ENCODE measurements around the gene SMOC1. TPM values are rescaled to one million over a fixed set of nuclear protein-coding genes. Genes with fewer than 3 reads are reported as not detected.

The SMOC1 gene
- polyA plus RNA-seq, 3 donors = not detected

DNA sequence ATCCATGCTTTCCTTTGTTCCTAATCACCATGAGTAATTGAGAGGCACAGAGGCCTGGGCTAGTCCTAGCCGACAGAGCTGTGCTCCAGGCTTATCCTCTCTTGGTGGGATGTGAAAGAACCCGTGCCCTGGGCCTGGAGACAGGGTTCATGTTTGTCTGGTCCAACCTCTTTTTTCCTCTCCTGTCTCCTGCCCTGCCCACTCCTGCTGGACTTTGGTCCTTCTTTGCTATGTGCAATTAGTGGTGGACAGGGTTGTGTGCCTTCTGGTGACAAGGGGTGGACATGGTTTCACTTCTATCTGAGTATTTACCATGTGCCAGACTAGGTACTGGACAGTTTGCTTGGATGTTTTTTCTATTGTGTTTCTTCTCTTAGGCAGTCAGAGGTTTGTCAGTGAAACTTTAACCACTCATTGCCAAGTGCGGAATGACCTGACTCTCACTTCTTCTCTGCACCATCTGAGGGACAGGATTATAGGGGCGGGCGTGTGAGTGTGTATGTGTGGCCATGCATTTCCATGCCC, 126.1 kb downstream of the SMOC1 start:
- TF ChIP-seq, protein P1, sequence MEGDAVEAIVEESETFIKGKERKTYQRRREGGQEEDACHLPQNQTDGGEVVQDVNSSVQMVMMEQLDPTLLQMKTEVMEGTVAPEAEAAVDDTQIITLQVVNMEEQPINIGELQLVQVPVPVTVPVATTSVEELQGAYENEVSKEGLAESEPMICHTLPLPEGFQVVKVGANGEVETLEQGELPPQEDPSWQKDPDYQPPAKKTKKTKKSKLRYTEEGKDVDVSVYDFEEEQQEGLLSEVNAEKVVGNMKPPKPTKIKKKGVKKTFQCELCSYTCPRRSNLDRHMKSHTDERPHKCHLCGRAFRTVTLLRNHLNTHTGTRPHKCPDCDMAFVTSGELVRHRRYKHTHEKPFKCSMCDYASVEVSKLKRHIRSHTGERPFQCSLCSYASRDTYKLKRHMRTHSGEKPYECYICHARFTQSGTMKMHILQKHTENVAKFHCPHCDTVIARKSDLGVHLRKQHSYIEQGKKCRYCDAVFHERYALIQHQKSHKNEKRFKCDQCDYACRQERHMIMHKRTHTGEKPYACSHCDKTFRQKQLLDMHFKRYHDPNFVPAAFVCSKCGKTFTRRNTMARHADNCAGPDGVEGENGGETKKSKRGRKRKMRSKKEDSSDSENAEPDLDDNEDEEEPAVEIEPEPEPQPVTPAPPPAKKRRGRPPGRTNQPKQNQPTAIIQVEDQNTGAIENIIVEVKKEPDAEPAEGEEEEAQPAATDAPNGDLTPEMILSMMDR (IDR thresholded peaks at IDR 0.05) = no peak
- Mint-ChIP-seq H3K27me3 (ENCODE audit: low read depth in 3 of 3) (peaks cover 0 to 3% (median 1%) of the 10 kb centered on the region in 3 donors), H3K27ac (no peak overlapping the region), H3K4me1 (peaks cover 9% of the 10 kb centered on the region), H3K36me3 (no peaks in the 10 kb centered on the region), H3K9me3 (no peaks in the 10 kb centered on the region), H3K4me3 (no peak overlapping the region)
- H3K27ac ChIP-seq (ENCODE audit: low read depth in 1 of 2, low read length in 2 of 2) = no peak overlapping the region
- H3K4me2 ChIP-seq (replicated peaks; ENCODE audit: extremely low read depth, low read length, poor library complexity, severe bottlenecking) = no peak overlapping the region
- WGBS (ENCODE audit: insufficient coverage) = 100% methylated on average over 3 of the region's 5 CpGs
- intact Hi-C loops (cut with micrococcal nuclease) = no loop called here
- H3K36me3 ChIP-seq (replicated peaks in 1 of 2; ENCODE audit: control insufficient read depth in 1 of 2, insufficient read depth in 2 of 2, low read length in 2 of 2) = no peaks in the 10 kb centered on the region
- no peak overlapping the region for H3K9ac ChIP-seq (ENCODE audit: insufficient read depth, low read length, poor library complexity, severe bottlenecking)
- H3K79me2 ChIP-seq (ENCODE audit: insufficient read depth, low read length) = no peaks in the 10 kb centered on the region
- H2AFZ ChIP-seq (ENCODE audit: insufficient read depth, low read depth, low read length, poor library complexity, severe bottlenecking) = no peak overlapping the region
- H3K9me3 ChIP-seq (replicated peaks in 1 of 2; ENCODE audit: control insufficient read depth in 1 of 2, insufficient read depth in 1 of 2, low read length in 2 of 2) = no peaks in the 10 kb centered on the region
- DNase-seq = no peak
- H4K20me1 ChIP-seq (ENCODE audit: insufficient read depth, low read length) = no peaks in the 10 kb centered on the region
- H3K4me1 ChIP-seq (ENCODE audit: control insufficient read depth in 1 of 2, insufficient read depth in 2 of 2, low read length in 2 of 2) = no peaks in the 10 kb centered on the region
- no peaks in the 10 kb centered on the region for H3K27me3 ChIP-seq (ENCODE audit: control insufficient read depth in 2 of 2, insufficient read depth in 2 of 2, low read length in 2 of 2)
- H3K4me3 ChIP-seq (replicated peaks in 1 of 3; ENCODE audit: low read depth in 2 of 3, low read length in 3 of 3) = no peak overlapping the region

DNA sequence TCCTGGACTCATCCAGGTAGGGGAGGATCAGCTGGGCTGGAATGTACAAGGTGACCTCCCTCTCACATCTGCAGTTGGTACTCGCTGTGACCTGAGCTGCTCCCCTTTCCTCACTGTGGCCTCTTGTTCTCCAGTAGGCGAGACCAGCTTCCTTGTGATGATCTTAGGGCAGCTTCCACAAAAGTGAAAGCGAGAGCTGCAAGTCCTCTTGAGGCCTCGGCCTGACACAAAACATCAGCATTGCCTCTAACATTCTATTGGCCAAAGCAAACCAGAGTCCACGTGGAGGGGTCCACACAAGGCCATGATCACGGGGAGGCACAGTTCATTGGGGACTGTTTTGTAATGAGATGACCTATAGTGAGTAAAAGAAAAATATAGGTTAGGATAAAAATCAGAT, 127.5 kb downstream of the SMOC1 start:
- H3K27ac Mint-ChIP-seq = no peak overlapping the region
- Histone ChIP-seq H2AFZ (ENCODE audit: insufficient read depth, low read depth, low read length, poor library complexity, severe bottlenecking) (peak overlapping the region; percentile 6), H3K27ac (ENCODE audit: low read depth in 1 of 2, low read length in 2 of 2) (no peak overlapping the region), H4K20me1 (ENCODE audit: insufficient read depth, low read length) (no peaks in the 10 kb centered on the region), H3K27me3 (ENCODE audit: control insufficient read depth in 2 of 2, insufficient read depth in 2 of 2, low read length in 2 of 2) (no peaks in the 10 kb centered on the region), H3K9me3 (replicated peaks in 1 of 2; ENCODE audit: control insufficient read depth in 1 of 2, insufficient read depth in 1 of 2, low read length in 2 of 2) (no peaks in the 10 kb centered on the region), H3K4me1 (ENCODE audit: control insufficient read depth in 1 of 2, insufficient read depth in 2 of 2, low read length in 2 of 2) (no peaks in the 10 kb centered on the region), H3K4me2 (replicated peaks; ENCODE audit: extremely low read depth, low read length, poor library complexity, severe bottlenecking) (no peak overlapping the region), H3K9ac (ENCODE audit: insufficient read depth, low read length, poor library complexity, severe bottlenecking) (no peak overlapping the region), H3K4me3 (replicated peaks in 1 of 3; ENCODE audit: low read depth in 2 of 3, low read length in 3 of 3) (no peak overlapping the region), H3K79me2 (ENCODE audit: insufficient read depth, low read length) (no peaks in the 10 kb centered on the region), H3K36me3 (replicated peaks in 1 of 2; ENCODE audit: control insufficient read depth in 1 of 2, insufficient read depth in 2 of 2, low read length in 2 of 2) (no peaks in the 10 kb centered on the region)
- no peaks in the 10 kb centered on the region for H3K36me3 Mint-ChIP-seq
- TF ChIP-seq, protein P1 (IDR thresholded peaks at IDR 0.05) = no peak
- intact Hi-C loops (cut with micrococcal nuclease) = no loop called here
- H3K4me1 Mint-ChIP-seq = peaks cover 9% of the 10 kb centered on the region
- no peak overlapping the region for H3K4me3 Mint-ChIP-seq
- WGBS (ENCODE audit: insufficient coverage) = 69% methylated on average over 3 of the region's 6 CpGs
- peaks cover 1 to 3% (median 2%) of the 10 kb centered on the region in 3 donors for H3K27me3 Mint-ChIP-seq (ENCODE audit: low read depth in 3 of 3)
- H3K9me3 Mint-ChIP-seq = no peaks in the 10 kb centered on the region
- DNase-seq = no peak
